ENCODE data around the gene TBC1D21.

Gene TBC1D21

GRCh38 chr15:73885954-73886700, 12.8 kb downstream of the TBC1D21 start:
- no peaks in the 10 kb centered on the region for H3K4me1 ChIP-seq (ENCODE audit: control insufficient read depth, insufficient read depth, low read length)
- H3K27ac ChIP-seq (ENCODE audit: low read depth, low read length) = no peak overlapping the region
- no peak overlapping the region for H3K9ac ChIP-seq (ENCODE audit: low read length)
- H3K27me3 ChIP-seq (ENCODE audit: control insufficient read depth, insufficient read depth, low read length) = no peaks in the 10 kb centered on the region
- H3K4me3 ChIP-seq (ENCODE audit: low read length) = no peak overlapping the region
- no peaks in the 10 kb centered on the region for H3K36me3 ChIP-seq (ENCODE audit: control insufficient read depth, insufficient read depth, low read length)

GRCh38 chr15:73886717-73887345, 13.5 kb downstream of the TBC1D21 start:
- Histone ChIP-seq H3K9ac (ENCODE audit: low read length) (no peak overlapping the region), H3K4me3 (ENCODE audit: low read length) (no peak overlapping the region), H3K27me3 (ENCODE audit: control insufficient read depth, insufficient read depth, low read length) (no peaks in the 10 kb centered on the region), H3K36me3 (ENCODE audit: control insufficient read depth, insufficient read depth, low read length) (no peaks in the 10 kb centered on the region), H3K27ac (ENCODE audit: low read depth, low read length) (no peak overlapping the region), H3K4me1 (ENCODE audit: control insufficient read depth, insufficient read depth, low read length) (no peaks in the 10 kb centered on the region)

- no peak overlapping the region for H3K27ac ChIP-seq (ENCODE audit: low read depth, low read length)
- no peak overlapping the region for H3K9ac ChIP-seq (ENCODE audit: low read length)
- H3K4me1 ChIP-seq (ENCODE audit: control insufficient read depth, insufficient read depth, low read length) = no peaks in the 10 kb centered on the region
- H3K36me3 ChIP-seq (ENCODE audit: control insufficient read depth, insufficient read depth, low read length) = no peaks in the 10 kb centered on the region
- H3K4me3 ChIP-seq (ENCODE audit: low read length) = no peak overlapping the region
- H3K27me3 ChIP-seq (ENCODE audit: control insufficient read depth, insufficient read depth, low read length) = no peaks in the 10 kb centered on the region
Observed at GRCh38 chr15:73887481-73887880, 14.1 kb downstream of the TBC1D21 start.

GRCh38 chr15:73888224-73889041, 15.1 kb downstream of the TBC1D21 start:
- Histone ChIP-seq H3K27me3 (ENCODE audit: control insufficient read depth, insufficient read depth, low read length) (no peaks in the 10 kb centered on the region), H3K27ac (ENCODE audit: low read depth, low read length) (no peak overlapping the region), H3K36me3 (ENCODE audit: control insufficient read depth, insufficient read depth, low read length) (no peaks in the 10 kb centered on the region), H3K9ac (ENCODE audit: low read length) (no peak overlapping the region), H3K4me1 (ENCODE audit: control insufficient read depth, insufficient read depth, low read length) (no peaks in the 10 kb centered on the region), H3K4me3 (ENCODE audit: low read length) (no peak overlapping the region)

- Histone ChIP-seq H3K4me1 (ENCODE audit: control insufficient read depth, insufficient read depth, low read length) (no peaks in the 10 kb centered on the region), H3K27ac (ENCODE audit: low read depth, low read length) (no peak overlapping the region), H3K4me3 (ENCODE audit: low read length) (no peak overlapping the region), H3K9ac (ENCODE audit: low read length) (no peak overlapping the region), H3K36me3 (ENCODE audit: control insufficient read depth, insufficient read depth, low read length) (no peaks in the 10 kb centered on the region), H3K27me3 (ENCODE audit: control insufficient read depth, insufficient read depth, low read length) (no peaks in the 10 kb centered on the region)
Observed at GRCh38 chr15:73889053-73889761, 15.8 kb downstream of the TBC1D21 start.

- Histone ChIP-seq H3K4me3 (ENCODE audit: low read length) (no peak overlapping the region), H3K36me3 (ENCODE audit: control insufficient read depth, insufficient read depth, low read length) (no peaks in the 10 kb centered on the region), H3K4me1 (ENCODE audit: control insufficient read depth, insufficient read depth, low read length) (no peaks in the 10 kb centered on the region)
Observed at GRCh38 chr15:73889762-73890124, 16.4 kb downstream of the TBC1D21 start.

GRCh38 chr15:73891328-73892315, 18.3 kb downstream of the TBC1D21 start:
- H3K9ac ChIP-seq (ENCODE audit: low read length) = no peak overlapping the region
- no peak overlapping the region for H3K4me3 ChIP-seq (ENCODE audit: low read length)
- H3K27ac ChIP-seq (ENCODE audit: low read depth, low read length) = no peak overlapping the region

More at GRCh38 chr15:73889762-73890124, 16.4 kb downstream of the TBC1D21 start:
- Histone ChIP-seq H3K27ac (ENCODE audit: low read depth, low read length) (no peak overlapping the region), H3K27me3 (ENCODE audit: control insufficient read depth, insufficient read depth, low read length) (no peaks in the 10 kb centered on the region), H3K9ac (ENCODE audit: low read length) (no peak overlapping the region)

GRCh38 chr15:73892446-73893226, 19.3 kb downstream of the TBC1D21 start:
- no peaks in the 10 kb centered on the region for H3K27me3 ChIP-seq (ENCODE audit: control insufficient read depth, insufficient read depth, low read length)
- no peak overlapping the region for H3K4me3 ChIP-seq (ENCODE audit: low read length)
- H3K36me3 ChIP-seq (ENCODE audit: control insufficient read depth, insufficient read depth, low read length) = no peaks in the 10 kb centered on the region
- H3K9ac ChIP-seq (ENCODE audit: low read length) = no peak overlapping the region
- H3K4me1 ChIP-seq (ENCODE audit: control insufficient read depth, insufficient read depth, low read length) = no peaks in the 10 kb centered on the region
- no peak overlapping the region for H3K27ac ChIP-seq (ENCODE audit: low read depth, low read length)

More at GRCh38 chr15:73891328-73892315, 18.3 kb downstream of the TBC1D21 start:
- no peaks in the 10 kb centered on the region for H3K27me3 ChIP-seq (ENCODE audit: control insufficient read depth, insufficient read depth, low read length)
- H3K4me1 ChIP-seq (ENCODE audit: control insufficient read depth, insufficient read depth, low read length) = no peaks in the 10 kb centered on the region
- no peaks in the 10 kb centered on the region for H3K36me3 ChIP-seq (ENCODE audit: control insufficient read depth, insufficient read depth, low read length)

GRCh38 chr15:73894133-73894814, 20.9 kb downstream of the TBC1D21 start:
- H3K4me1 ChIP-seq (ENCODE audit: control insufficient read depth, insufficient read depth, low read length) = no peaks in the 10 kb centered on the region
- H3K27ac ChIP-seq (ENCODE audit: low read depth, low read length) = no peak overlapping the region
- no peak overlapping the region for H3K9ac ChIP-seq (ENCODE audit: low read length)
- no peaks in the 10 kb centered on the region for H3K27me3 ChIP-seq (ENCODE audit: control insufficient read depth, insufficient read depth, low read length)
- no peaks in the 10 kb centered on the region for H3K36me3 ChIP-seq (ENCODE audit: control insufficient read depth, insufficient read depth, low read length)
- no peak overlapping the region for H3K4me3 ChIP-seq (ENCODE audit: low read length)

- no peak overlapping the region for H3K27ac ChIP-seq (ENCODE audit: low read depth, low read length)
- H3K27me3 ChIP-seq (ENCODE audit: control insufficient read depth, insufficient read depth, low read length) = no peaks in the 10 kb centered on the region
- H3K4me1 ChIP-seq (ENCODE audit: control insufficient read depth, insufficient read depth, low read length) = no peaks in the 10 kb centered on the region
- no peak overlapping the region for H3K4me3 ChIP-seq (ENCODE audit: low read length)
- no peak overlapping the region for H3K9ac ChIP-seq (ENCODE audit: low read length)
- H3K36me3 ChIP-seq (ENCODE audit: control insufficient read depth, insufficient read depth, low read length) = no peaks in the 10 kb centered on the region
Observed at GRCh38 chr15:73897441-73898261, 24.3 kb downstream of the TBC1D21 start.

All from rectal smooth muscle tissue (tissue), 1 donor.